HL-60 (cell line): ENCODE measurements around the gene GMPPA.

Source experiments
- CTCF ChIP-seq: IDR thresholded peaks from one replicate; pipeline ENCODE4 v1.5.1; 2011; ENCODE audit warnings: low read length, control low read depth, inconsistent platforms; ENCODE audit not compliant: insufficient read depth
- POLR2AphosphoS5 ChIP-seq: IDR thresholded peaks from 2 replicates; pipeline ENCODE4 v1.6.1; 2012; ENCODE audit warnings: low read depth
- SPI1 ChIP-seq: IDR thresholded peaks from 2 replicates; pipeline ENCODE4 v1.6.1; 2012; ENCODE audit warnings: low read depth, mild to moderate bottlenecking, borderline replicate concordance

- TF ChIP-seq CTCF (peak; percentile 73), POLR2AphosphoS5 (no peak), SPI1 (no peak)
Measured at GRCh38 chr2:219509780-219510511, 11.3 kb downstream of the GMPPA start.
